HCT116 (cell line): ENCODE results near the gene CAPN3. TPM values are rescaled to one million over a fixed set of nuclear protein-coding genes. Genes with fewer than 3 reads are reported as not detected.

Source experiments
- ATAC-seq: fragments of 200-7000 bp; cut with Tn5 transposase; 2 replicates; pipeline ENCODE4 v1.9.1; 2020; ENCODE audit warnings: mild to moderate bottlenecking, moderate library complexity
- BruUV-seq: library from RNA; stranded (reverse); fragments of 400-500 nt; replicated peaks from 2 replicates; lab custom pipeline; 2021; lab: Mats Ljungman, UMichigan
- CTCF ChIA-PET: fragments of 300-600 bp; sonication (Branson Sonifier 250); formaldehyde crosslinking; loops from one replicate; lab custom pipeline; 2021; ENCODE audit warnings: antibody characterized with exemption; lab: Charles Lee
- POLR2A ChIA-PET: fragments of 300-600, 350-600 bp; sonication (Branson Sonifier 250); formaldehyde crosslinking; loops from one replicate; lab custom pipeline; 2021; ENCODE audit warnings: antibody characterized with exemption; lab: Charles Lee
- RAD21 ChIA-PET, 2 experiments: fragments of 300-600 bp; sonication (Branson Sonifier 250); formaldehyde crosslinking; loops; one replicate each; lab custom pipeline; 2023; ENCODE audit warnings: low total read pairs in 2 of 2; ENCODE audit not compliant: uncharacterized antibody in 2 of 2, unreplicated experiment in 2 of 2, low non-redundant PET in 1 of 2; lab: Charles Lee
- DNase-seq: peaks from one replicate; pipeline ENCODE4 v3.0.0-alpha.2; 2010; ENCODE audit warnings: low read depth, low spot score
- H2AFZ ChIP-seq: fragments of 200-600 bp; shearing (Covaris generic), sonication (generic); 2 replicates; pipeline ENCODE4 v1.6.1; 2017; ENCODE audit warnings: low read depth, mixed run types, mixed read lengths, antibody characterized with exemption, low read length; ENCODE audit not compliant: poor library complexity, severe bottlenecking
- H3K27ac ChIP-seq: 2 replicates; pipeline ENCODE4 v1.5.1; 2012; ENCODE audit warnings: low read depth, low read length
- H3K27me3 ChIP-seq: fragments of 200-600 bp; sonication (generic); 2 replicates; pipeline ENCODE4 v1.6.1; 2016; ENCODE audit warnings: mixed run types, low read length, mixed read lengths; ENCODE audit not compliant: insufficient read depth
- H3K36me3 ChIP-seq, 2 experiments: fragments of 200-500 bp in 1 of 2; fragments of 200-600 bp in 1 of 2; sonication (Bioruptor generic) in 1 of 2; sonication (generic) in 1 of 2; 2 replicates each; pipeline versions ENCODE4 v1.5.1 to v1.6.1; 2014 to 2016; ENCODE audit warnings: low read length in 2 of 2, inconsistent platforms in 1 of 2, mixed read lengths in 1 of 2, mixed run types in 1 of 2; ENCODE audit not compliant: insufficient read depth in 2 of 2, control insufficient read depth in 1 of 2
- H3K4me1 ChIP-seq, 2 experiments: fragments of 200-600 bp in 1 of 2; sonication (generic) in 1 of 2; 2 replicates each; pipeline versions ENCODE4 v1.5.1 to v1.6.1; 2012 to 2017; ENCODE audit warnings: low read length in 2 of 2, inconsistent platforms in 1 of 2, mild to moderate bottlenecking in 1 of 2, mixed read lengths in 1 of 2, mixed run types in 1 of 2, moderate library complexity in 1 of 2; ENCODE audit not compliant: insufficient read depth in 2 of 2, control insufficient read depth in 1 of 2
- H3K4me2 ChIP-seq: fragments of 200-600 bp; sonication (generic); 2 replicates; pipeline ENCODE4 v1.6.1; 2017; ENCODE audit warnings: mixed run types, low read length, mixed read lengths
- H3K4me3 ChIP-seq, 2 experiments: fragments of 200-600 bp in 1 of 2; sonication (generic) in 1 of 2; replicated peaks in 1 of 2; 2 replicates each; pipeline ENCODE4 v1.5.1; 2011 to 2016; ENCODE audit warnings: low read length in 2 of 2, control low read depth in 1 of 2, low read depth in 1 of 2, mild to moderate bottlenecking in 1 of 2, mixed read lengths in 1 of 2, mixed run types in 1 of 2
- H3K79me2 ChIP-seq: fragments of 200-600 bp; sonication (generic); 2 replicates; pipeline ENCODE4 v1.6.1; 2017; ENCODE audit warnings: mild to moderate bottlenecking, mixed run types, low read length, moderate library complexity, mixed read lengths; ENCODE audit not compliant: insufficient read depth
- H3K9ac ChIP-seq: fragments of 200-600 bp; sonication (generic); 2 replicates; pipeline ENCODE4 v1.6.1; 2016; ENCODE audit warnings: low read length, mixed read lengths
- H3K9me2 ChIP-seq: fragments of 200-600 bp; sonication (generic), shearing (Covaris generic); 2 replicates; pipeline ENCODE4 v1.6.1; 2017; ENCODE audit warnings: mixed run types, mild to moderate bottlenecking, moderate library complexity; ENCODE audit not compliant: insufficient read depth
- H3K9me3 ChIP-seq, 2 experiments: fragments of 200-500 bp in 1 of 2; fragments of 200-600 bp in 1 of 2; sonication (Bioruptor generic) in 1 of 2; sonication (generic) in 1 of 2; 2 replicates each; pipeline ENCODE4 v1.6.1; 2014 to 2017; ENCODE audit warnings: low read length in 2 of 2, mixed read lengths in 2 of 2, inconsistent platforms in 1 of 2, low read depth in 1 of 2, mild to moderate bottlenecking in 1 of 2, mixed run types in 1 of 2, moderate library complexity in 1 of 2; ENCODE audit not compliant: control insufficient read depth in 1 of 2, insufficient read depth in 1 of 2
- H4K20me1 ChIP-seq: fragments of 200-600 bp; sonication (generic), shearing (Covaris generic); 2 replicates; pipeline ENCODE4 v1.6.1; 2017; ENCODE audit warnings: mixed run types, mild to moderate bottlenecking, moderate library complexity; ENCODE audit not compliant: insufficient read depth
- CEBPB ChIP-seq: IDR thresholded peaks from 2 replicates; pipeline ENCODE4 v1.6.1; 2012; ENCODE audit warnings: low read depth
- ELF1 ChIP-seq: IDR thresholded peaks from 2 replicates; pipeline ENCODE4 v1.6.1; 2012; ENCODE audit warnings: low read depth, borderline replicate concordance
- EZH2 ChIP-seq: fragments of 200-600 bp; sonication (generic); IDR thresholded peaks from 2 replicates; pipeline ENCODE4 v1.6.1; 2017; ENCODE audit warnings: antibody characterized with exemption, mixed run types
- JUND ChIP-seq: IDR thresholded peaks from 2 replicates; pipeline ENCODE4 v1.6.1; 2012
- POLR2AphosphoS5 ChIP-seq: IDR thresholded peaks from 2 replicates; pipeline ENCODE4 v1.6.1; 2011; ENCODE audit warnings: mild to moderate bottlenecking, low read depth, low read length, moderate library complexity
- RAD21 ChIP-seq: IDR thresholded peaks from 2 replicates; pipeline ENCODE4 v1.6.1; 2012; ENCODE audit warnings: low read depth, mild to moderate bottlenecking
- SIN3A ChIP-seq: IDR thresholded peaks from 2 replicates; pipeline ENCODE4 v1.6.1; 2012; ENCODE audit warnings: low read depth
- SP1 ChIP-seq: IDR thresholded peaks from 2 replicates; pipeline ENCODE4 v1.6.1; 2012; ENCODE audit warnings: low read depth
- SRF ChIP-seq: IDR thresholded peaks from 2 replicates; pipeline ENCODE4 v1.6.1; 2012; ENCODE audit warnings: low read depth
- TCF7L2 ChIP-seq: IDR thresholded peaks from 2 replicates; pipeline ENCODE4 v1.7.0; 2011; ENCODE audit warnings: borderline replicate concordance, inconsistent platforms; ENCODE audit not compliant: insufficient read depth, insufficient read length; ENCODE audit errors: extremely low read depth
- YY1 ChIP-seq: IDR thresholded peaks from 2 replicates; pipeline ENCODE4 v1.6.1; 2011; ENCODE audit warnings: low read length, low read depth, moderate library complexity, mild to moderate bottlenecking; ENCODE audit not compliant: insufficient replicate concordance; ENCODE audit errors: extremely low read depth
- ZNF274 ChIP-seq: fragments of 200-500 bp; sonication (Bioruptor generic); IDR thresholded peaks from 2 replicates; pipeline ENCODE4 v1.6.1; 2014; ENCODE audit warnings: mild to moderate bottlenecking, low read depth, low read length, inconsistent platforms
- intact Hi-C: fragments of 100-400 bp; cut with micrococcal nuclease; formaldehyde crosslinking; loops from 2 replicates; pipeline ENCODE4 v1.10.0; 2022
- total RNA-seq: library from RNA; stranded (reverse); gene quantifications from one replicate; pipeline ENCODE4 v1.2.1, GENCODE V29; 2021; ENCODE audit not compliant: unreplicated experiment
- TF ChIP-seq, protein P1 (sequence below), 3 experiments: fragments of 200-600 bp in 1 of 3; sonication (generic) in 1 of 3; IDR thresholded peaks in 2 of 3; conservative IDR thresholded peaks in 1 of 3; 2 replicates each; pipeline ENCODE4 v1.5.1; 2012 to 2017; ENCODE audit warnings: low read depth in 2 of 3, low read length in 2 of 3, antibody characterized with exemption in 1 of 3, borderline replicate concordance in 1 of 3, control low read depth in 1 of 3, mild to moderate bottlenecking in 1 of 3, mixed read lengths in 1 of 3, mixed run types in 1 of 3, moderate library complexity in 1 of 3; ENCODE audit not compliant: insufficient read depth in 1 of 3
- TF ChIP-seq, protein P2 (sequence below): IDR thresholded peaks from 2 replicates; pipeline ENCODE4 v1.6.1; 2011; ENCODE audit warnings: mild to moderate bottlenecking, low read length, moderate library complexity; ENCODE audit not compliant: insufficient replicate concordance; ENCODE audit errors: extremely low read depth

CAPN3 gene
- total RNA-seq, 1 experiment from 2014 or later = 1.8 TPM

DNA sequence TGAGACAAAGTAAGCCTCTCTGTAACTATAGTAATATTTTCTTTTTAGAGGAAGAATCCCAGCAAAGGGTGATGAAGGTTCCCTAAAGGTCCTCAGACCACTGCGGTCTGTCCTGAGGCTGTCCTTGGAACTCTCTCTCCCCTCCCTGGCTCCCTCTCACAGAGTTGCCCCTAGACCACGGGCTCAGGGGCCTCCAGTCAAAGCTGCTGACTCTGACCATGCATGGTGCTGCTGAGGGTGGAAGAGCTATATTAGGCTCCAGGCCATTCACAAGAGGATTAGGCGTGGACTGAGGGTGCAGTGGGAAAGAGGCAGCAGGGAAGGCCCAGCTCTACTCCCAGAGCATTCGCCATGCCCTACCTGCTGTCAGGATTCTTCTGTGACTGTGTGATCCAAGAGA is 14.6 kb downstream of the CAPN3 start (continued):
- TF ChIP-seq, protein P1, sequence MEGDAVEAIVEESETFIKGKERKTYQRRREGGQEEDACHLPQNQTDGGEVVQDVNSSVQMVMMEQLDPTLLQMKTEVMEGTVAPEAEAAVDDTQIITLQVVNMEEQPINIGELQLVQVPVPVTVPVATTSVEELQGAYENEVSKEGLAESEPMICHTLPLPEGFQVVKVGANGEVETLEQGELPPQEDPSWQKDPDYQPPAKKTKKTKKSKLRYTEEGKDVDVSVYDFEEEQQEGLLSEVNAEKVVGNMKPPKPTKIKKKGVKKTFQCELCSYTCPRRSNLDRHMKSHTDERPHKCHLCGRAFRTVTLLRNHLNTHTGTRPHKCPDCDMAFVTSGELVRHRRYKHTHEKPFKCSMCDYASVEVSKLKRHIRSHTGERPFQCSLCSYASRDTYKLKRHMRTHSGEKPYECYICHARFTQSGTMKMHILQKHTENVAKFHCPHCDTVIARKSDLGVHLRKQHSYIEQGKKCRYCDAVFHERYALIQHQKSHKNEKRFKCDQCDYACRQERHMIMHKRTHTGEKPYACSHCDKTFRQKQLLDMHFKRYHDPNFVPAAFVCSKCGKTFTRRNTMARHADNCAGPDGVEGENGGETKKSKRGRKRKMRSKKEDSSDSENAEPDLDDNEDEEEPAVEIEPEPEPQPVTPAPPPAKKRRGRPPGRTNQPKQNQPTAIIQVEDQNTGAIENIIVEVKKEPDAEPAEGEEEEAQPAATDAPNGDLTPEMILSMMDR (IDR thresholded peaks at IDR 0.05 in 2 of 3, conservative IDR thresholded peaks at IDR 0.05 in 1 of 3; ENCODE audit: borderline replicate concordance in 1 of 3, insufficient read depth in 1 of 3, low read depth in 2 of 3, low read length in 2 of 3) = no peak
- TF ChIP-seq EZH2 (no peak), ELF1 (no peak), SIN3A (no peak), CEBPB (no peak), RAD21 (no peak), POLR2AphosphoS5 (no peak), YY1 (no peak)
- TF ChIP-seq, protein P2, sequence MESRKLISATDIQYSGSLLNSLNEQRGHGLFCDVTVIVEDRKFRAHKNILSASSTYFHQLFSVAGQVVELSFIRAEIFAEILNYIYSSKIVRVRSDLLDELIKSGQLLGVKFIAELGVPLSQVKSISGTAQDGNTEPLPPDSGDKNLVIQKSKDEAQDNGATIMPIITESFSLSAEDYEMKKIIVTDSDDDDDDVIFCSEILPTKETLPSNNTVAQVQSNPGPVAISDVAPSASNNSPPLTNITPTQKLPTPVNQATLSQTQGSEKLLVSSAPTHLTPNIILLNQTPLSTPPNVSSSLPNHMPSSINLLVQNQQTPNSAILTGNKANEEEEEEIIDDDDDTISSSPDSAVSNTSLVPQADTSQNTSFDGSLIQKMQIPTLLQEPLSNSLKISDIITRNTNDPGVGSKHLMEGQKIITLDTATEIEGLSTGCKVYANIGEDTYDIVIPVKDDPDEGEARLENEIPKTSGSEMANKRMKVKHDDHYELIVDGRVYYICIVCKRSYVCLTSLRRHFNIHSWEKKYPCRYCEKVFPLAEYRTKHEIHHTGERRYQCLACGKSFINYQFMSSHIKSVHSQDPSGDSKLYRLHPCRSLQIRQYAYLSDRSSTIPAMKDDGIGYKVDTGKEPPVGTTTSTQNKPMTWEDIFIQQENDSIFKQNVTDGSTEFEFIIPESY = no peak

- H3K27me3 ChIP-seq = no peaks in the 10 kb centered on the region
- no peaks in the 10 kb centered on the region for H4K20me1 ChIP-seq
- intact Hi-C loops = no loop called here
- no peaks in the 10 kb centered on the region for H3K9me2 ChIP-seq
- BruUV-seq = no TSS peak
- H3K4me3 ChIP-seq = no peak overlapping the region
- H3K4me1 ChIP-seq = peaks cover 3 to 10% of the 10 kb centered on the region in 2 experiments; a peak in 3 of 4 replicates
- no peak overlapping the region for H3K27ac ChIP-seq
- RAD21 ChIA-PET = no interaction called here
- CTCF ChIA-PET = interaction anchor here (0.7 to 4.0 kb wide), 2 partner anchors 10 to 381 kb away, joined by 3 to 22 read pairs; no protein-coding TSS in a partner anchor
- H3K36me3 ChIP-seq = no peaks in the 10 kb centered on the region
- ATAC-seq (no peak), DNase-seq (no peak)
- H3K4me2 ChIP-seq = no peak overlapping the region
- no peak overlapping the region for H2AFZ ChIP-seq
- no peaks in the 10 kb centered on the region for H3K9me3 ChIP-seq
- TF ChIP-seq, protein P2 = no peak
- TF ChIP-seq RAD21 (no peak), CEBPB (no peak), TCF7L2 (no peak), JUND (no peak), SP1 (no peak), SRF (no peak), ZNF274 (no peak)
- POLR2A ChIA-PET = interaction anchor here (0.7 kb wide), 1 partner anchor 96 kb away, joined by 3 read pairs; no protein-coding TSS in a partner anchor
- no peak overlapping the region for H3K9ac ChIP-seq
- no peaks in the 10 kb centered on the region for H3K79me2 ChIP-seq
Measured at GRCh38 chr15:42374810-42375209, 15.5 kb downstream of the CAPN3 start.
